Aorta (tissue), 5 donors: ENCODE results near the gene B3GNT9. TPM values are rescaled to one million over a fixed set of nuclear protein-coding genes. Genes with fewer than 3 reads are reported as not detected.

Source experiments
- ATAC-seq: fragments of 200-7000 bp; cut with Tn5 transposase; one replicate; pipeline ENCODE4 v1.9.1; 2022; ENCODE audit warnings: moderate library complexity; ENCODE audit not compliant: low FRiP score
- DNase-seq, 2 donors: peaks; one replicate each; pipeline ENCODE4 v3.0.0-alpha.2; 2020
- H3K27ac ChIP-seq, 2 donors: one replicate each; pipeline ENCODE4 v1.5.1; 2013; ENCODE audit warnings: low read length in 2 of 2, mild to moderate bottlenecking in 2 of 2, moderate library complexity in 2 of 2, control low read depth in 1 of 2, inconsistent platforms in 1 of 2, low read depth in 1 of 2
- H3K27me3 ChIP-seq, 2 donors: one replicate each; pipeline ENCODE4 v1.6.1; 2013; ENCODE audit warnings: control low read depth in 1 of 2, low read length in 1 of 2, mild to moderate bottlenecking in 1 of 2, moderate library complexity in 1 of 2; ENCODE audit not compliant: insufficient read depth in 2 of 2, control insufficient read depth in 1 of 2
- H3K36me3 ChIP-seq, 2 donors: one replicate each; pipeline ENCODE4 v1.6.1; 2013; ENCODE audit warnings: control low read depth in 1 of 2, low read length in 1 of 2, mild to moderate bottlenecking in 1 of 2; ENCODE audit not compliant: insufficient read depth in 2 of 2, control insufficient read depth in 1 of 2
- H3K4me1 ChIP-seq, 2 donors: one replicate each; pipeline ENCODE4 v1.6.1; 2013; ENCODE audit warnings: low read length in 2 of 2, control low read depth in 1 of 2, mild to moderate bottlenecking in 1 of 2, moderate library complexity in 1 of 2; ENCODE audit not compliant: insufficient read depth in 2 of 2, control insufficient read depth in 1 of 2
- H3K4me3 ChIP-seq, 2 donors: one replicate each; pipeline ENCODE4 v1.5.1; 2013; ENCODE audit warnings: low read length in 2 of 2, control low read depth in 1 of 2, mild to moderate bottlenecking in 1 of 2
- H3K9me3 ChIP-seq: one replicate; pipeline ENCODE4 v1.6.1; 2013; ENCODE audit warnings: mild to moderate bottlenecking, low read length; ENCODE audit not compliant: control insufficient read depth
- WGBS, 2 donors: extraction: QIAGEN DNeasy Blood & Tissue Kit; methylation state at CpG; one replicate each; pipeline ENCODE4 v1.1.7; 2013; 5-methylcytosine and 5-hydroxymethylcytosine counted together
- intact Hi-C, 2 donors: fragments of 100-400 bp; cut with DNase I; formaldehyde crosslinking; loops; one replicate each; pipeline versions ENCODE4 v1.14.2 to v1.15.0; 2022
- polyA plus RNA-seq, 2 donors: library from polyadenylated mRNA; stranded (reverse); fragments of 200-250 nt; gene quantifications; one replicate each; pipeline ENCODE4 v1.2.3, GENCODE V29; 2013
- total RNA-seq, 2 donors: library from RNA; stranded (reverse); fragmentation: NEBNext Ultra II Directional; extraction: Animal tissue kit (Norgen Biotek cat#: 25700); gene quantifications; one replicate each; pipeline ENCODE4 v1.2.1, GENCODE V29; 2021
- donor health status: healthy with polysubstance abuse.
- donor health status: Bipolar disorder and iron deficiency.
- donor health status: DM: no; HTN: no; CAD: no.
- donor health status: DM: no; HTN: no; CAD: no.
- donor health status: DM: yes; HTN: yes; CAD: no.

The B3GNT9 gene
- total and polyA plus RNA-seq, 4 donors: 3.9 to 22.4 (median 17.2) TPM

DNA sequence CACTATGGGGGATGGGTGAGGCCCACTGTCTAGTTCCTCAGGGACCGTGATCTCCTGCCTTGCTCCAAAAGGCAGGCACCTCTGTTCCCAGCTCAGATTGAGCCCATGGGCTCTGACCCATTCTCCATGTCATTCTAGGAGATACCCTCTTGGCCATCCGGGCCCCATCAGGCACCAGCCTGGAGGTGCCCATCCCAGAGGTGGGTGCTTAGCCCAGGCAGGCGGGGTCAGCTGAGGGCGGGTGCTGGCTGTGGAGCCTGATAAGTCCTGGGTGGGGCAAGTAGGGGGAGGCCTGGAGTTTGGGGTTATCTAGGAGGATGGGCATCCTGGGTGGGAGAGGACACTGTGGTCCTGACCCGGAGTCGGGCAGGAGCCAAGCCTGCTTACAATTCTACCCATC lies 43.5 kb upstream of the B3GNT9 start:
- Histone ChIP-seq H3K36me3 (peaks cover 0 to 15% of the 10 kb centered on the region in 2 donors), H3K27me3 (no peaks in the 10 kb centered on the region), H3K27ac (no peak overlapping the region), H3K4me3 (no peak overlapping the region), H3K4me1 (no peaks in the 10 kb centered on the region), H3K9me3 (no peaks in the 10 kb centered on the region)
- WGBS, 2 donors: 88 to 91% methylated on average over 6 of the region's 6 CpGs
- DNase-seq (no peak), ATAC-seq (no peak)
- intact Hi-C loops: loop anchor here in 1 of 2 donors (5.0 kb wide), 1 partner anchor 33 kb away; the partner anchor contains the start of gene TMEM208

DNA sequence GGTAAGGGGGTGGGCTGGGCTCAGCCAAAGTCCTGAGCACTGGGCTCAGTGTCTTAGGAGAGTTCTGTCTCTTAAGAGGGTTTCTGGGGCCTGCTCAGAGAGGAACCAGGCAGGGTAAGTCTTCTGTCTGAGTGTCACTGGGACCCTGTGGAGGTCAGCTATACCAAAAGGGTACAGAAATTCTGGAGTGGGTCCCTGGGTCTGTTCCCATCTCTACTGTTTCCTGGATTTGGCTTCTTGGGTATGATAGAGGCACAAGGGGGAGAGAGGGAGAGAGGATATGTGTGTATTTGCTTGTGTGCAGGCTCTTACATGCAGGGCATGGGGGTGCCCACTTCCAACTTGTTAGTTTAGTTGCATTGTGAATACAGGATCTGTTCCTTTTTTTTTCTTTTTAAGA lies 42.7 kb upstream of the B3GNT9 start:
- Histone ChIP-seq H3K27me3 (no peaks in the 10 kb centered on the region), H3K36me3 (peaks cover 0 to 15% of the 10 kb centered on the region in 2 donors), H3K9me3 (no peaks in the 10 kb centered on the region), H3K4me3 (no peak overlapping the region), H3K27ac (no peak overlapping the region), H3K4me1 (no peaks in the 10 kb centered on the region)
- intact Hi-C loops: loop anchor here in 1 of 2 donors (5.0 kb wide), 1 partner anchor 34 kb away; the partner anchor contains the start of gene TMEM208
- DNase-seq (no peak), ATAC-seq (no peak)

DNA sequence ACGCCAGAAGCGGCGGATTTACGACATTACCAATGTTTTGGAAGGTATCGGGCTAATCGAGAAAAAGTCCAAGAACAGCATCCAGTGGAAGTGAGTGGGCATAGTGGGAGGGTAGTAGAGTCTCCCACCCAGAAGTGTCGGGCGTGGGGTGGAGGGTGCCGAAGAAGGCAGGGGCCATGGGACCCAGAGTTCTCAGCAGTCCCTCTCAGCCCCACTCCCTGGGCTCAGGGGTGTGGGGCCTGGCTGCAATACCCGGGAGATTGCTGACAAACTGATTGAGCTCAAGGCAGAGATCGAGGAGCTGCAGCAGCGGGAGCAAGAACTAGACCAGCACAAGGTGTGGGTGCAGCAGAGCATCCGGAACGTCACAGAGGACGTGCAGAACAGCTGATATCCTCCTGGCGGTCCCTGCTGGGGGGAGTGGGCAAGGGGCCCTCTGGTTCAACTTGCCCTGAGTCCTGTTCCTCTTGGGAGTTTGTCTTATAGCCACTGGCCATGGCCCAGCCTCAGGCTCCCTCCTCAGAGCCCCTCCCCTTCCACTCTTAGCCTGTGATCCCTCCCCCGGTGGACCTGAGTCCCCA lies 42.1 kb upstream of the B3GNT9 start:
- Histone ChIP-seq H3K27me3 (no peaks in the 10 kb centered on the region), H3K4me3 (peak overlapping the region; percentile 71 to 81), H3K9me3 (no peaks in the 10 kb centered on the region), H3K27ac (no peak overlapping the region), H3K4me1 (no peaks in the 10 kb centered on the region), H3K36me3 (peaks cover 0 to 15% of the 10 kb centered on the region in 2 donors)
- DNase-seq: no peak
- WGBS, 2 donors: 34% methylated on average over 17 of the region's 17 CpGs
- no peak for ATAC-seq
- intact Hi-C loops: loop anchor here in 1 of 2 donors (5.0 kb wide), 1 partner anchor 34 kb away; the partner anchor contains the start of gene TMEM208

DNA sequence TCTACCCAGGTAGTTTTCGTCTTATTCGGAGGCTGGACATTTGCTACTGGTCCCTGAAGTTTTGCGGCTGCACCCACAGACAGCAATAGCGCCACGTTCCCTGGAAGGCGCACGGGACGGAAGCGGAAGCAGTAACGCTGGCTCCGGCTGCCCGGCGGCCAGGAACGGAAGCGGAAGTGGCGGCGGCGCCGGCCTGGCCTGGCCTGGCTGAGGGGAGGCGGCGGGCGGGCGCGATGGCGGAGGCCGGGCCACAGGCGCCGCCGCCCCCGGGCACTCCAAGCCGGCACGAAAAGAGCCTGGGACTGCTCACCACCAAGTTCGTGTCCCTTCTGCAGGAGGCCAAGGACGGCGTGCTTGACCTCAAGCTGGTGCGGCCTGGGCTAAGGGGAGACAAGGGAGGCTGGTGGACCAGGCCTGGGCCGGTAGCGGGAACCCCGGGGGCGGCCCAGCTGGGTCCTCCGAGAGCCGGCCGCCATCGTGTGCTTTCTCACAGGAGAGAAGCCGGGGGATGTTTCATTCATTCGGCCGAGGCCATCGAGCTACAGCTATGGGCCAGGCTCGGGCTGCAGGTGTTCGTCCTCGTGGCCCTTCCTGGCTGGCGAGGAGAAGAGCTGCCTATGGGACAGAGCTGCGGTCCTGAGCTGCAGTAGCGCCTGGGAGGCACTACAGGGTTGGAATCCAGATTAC lies 41.3 kb upstream of the B3GNT9 start, which contains the start of gene E2F4:
TSS of gene E2F4 (plus strand) at position 161 of the 687 bp plus-strand sequence. CDS start at position 234, 73 bp downstream.
- Histone ChIP-seq H3K36me3 (peaks cover 0 to 15% of the 10 kb centered on the region in 2 donors), H3K27me3 (no peaks in the 10 kb centered on the region), H3K4me1 (no peaks in the 10 kb centered on the region), H3K9me3 (no peaks in the 10 kb centered on the region), H3K27ac (no peak within 1 kb of the TSS), H3K4me3 (peak within 1 kb of the TSS; percentile 71 to 81)
- intact Hi-C loops: loop anchor here in 1 of 2 donors (5.0 kb wide), 1 partner anchor 35 kb away; the partner anchor contains the start of gene TMEM208
- peak; percentile 95 to 96 for DNase-seq
- WGBS, 2 donors: 0% methylated on average over 54 of the region's 54 CpGs
- ATAC-seq: peak; percentile 95

GRCh38 chr16:67191411-67191994 lies 40.7 kb upstream of the B3GNT9 start:
- H3K4me3 ChIP-seq: no peak overlapping the region
- no peaks in the 10 kb centered on the region for H3K27me3 ChIP-seq
- 10 to 12% methylated on average over 9 of the region's 9 CpGs for WGBS, 2 donors
- ATAC-seq: no peak
- intact Hi-C loops: loop anchor here in 1 of 2 donors (5.0 kb wide), 1 partner anchor 36 kb away; the partner anchor contains the start of gene TMEM208
- H3K27ac ChIP-seq: no peak overlapping the region
- H3K9me3 ChIP-seq: no peaks in the 10 kb centered on the region
- no peaks in the 10 kb centered on the region for H3K4me1 ChIP-seq
- H3K36me3 ChIP-seq: peaks cover 0 to 11% of the 10 kb centered on the region in 2 donors
- DNase-seq: no peak

GRCh38 chr16:67190448-67191399 lies 39.9 kb upstream of the B3GNT9 start:
- H3K36me3 ChIP-seq: peaks cover 0 to 3% of the 10 kb centered on the region in 2 donors
- no peak overlapping the region for H3K4me3 ChIP-seq
- H3K27ac ChIP-seq: no peak overlapping the region
- H3K9me3 ChIP-seq: no peaks in the 10 kb centered on the region
- 67 to 71% methylated on average over 13 of the region's 13 CpGs for WGBS, 2 donors
- intact Hi-C loops: loop anchor here in 1 of 2 donors (5.0 kb wide), 1 partner anchor 37 kb away; the partner anchor contains the start of gene TMEM208
- no peaks in the 10 kb centered on the region for H3K27me3 ChIP-seq
- H3K4me1 ChIP-seq: no peaks in the 10 kb centered on the region
- ATAC-seq (no peak), DNase-seq (no peak)

- 44 to 45% methylated on average over 6 of the region's 6 CpGs for WGBS, 2 donors
- ATAC-seq: no peak
- Histone ChIP-seq H3K4me3 (no peak within 1 kb of the TSS), H3K9me3 (no peaks in the 10 kb centered on the region), H3K27ac (no peak within 1 kb of the TSS), H3K36me3 (peaks cover 0 to 3% of the 10 kb centered on the region in 2 donors), H3K27me3 (no peaks in the 10 kb centered on the region), H3K4me1 (no peaks in the 10 kb centered on the region)
- no peak for DNase-seq
- intact Hi-C loops: loop anchor here in 1 of 2 donors (5.0 kb wide), 1 partner anchor 37 kb away; the partner anchor contains the start of gene TMEM208
Observed at GRCh38 chr16:67190041-67190440, 39.2 kb upstream of the B3GNT9 start, which contains the start of gene EXOC3L1. TSS of gene EXOC3L1 (minus strand) at chr16:67190136. CDS start at chr16:67189676, 460 bp downstream.

GRCh38 chr16:67188798-67189197 lies 38.0 kb upstream of the B3GNT9 start:
- DNase-seq: no peak
- H3K27me3 ChIP-seq: no peaks in the 10 kb centered on the region
- WGBS, 2 donors: 90% methylated on average over 15 of the region's 15 CpGs
- no peaks in the 10 kb centered on the region for H3K4me1 ChIP-seq
- no peak overlapping the region for H3K4me3 ChIP-seq
- H3K36me3 ChIP-seq: no peaks in the 10 kb centered on the region
- H3K9me3 ChIP-seq: no peaks in the 10 kb centered on the region
- intact Hi-C loops: loop anchor here (10.0 kb wide), 2 partner anchors 214 to 294 kb away; no protein-coding TSS in a partner anchor
- H3K27ac ChIP-seq: no peak overlapping the region
- no peak for ATAC-seq
